ENCODE measurements around the gene NNMT.

DNA sequence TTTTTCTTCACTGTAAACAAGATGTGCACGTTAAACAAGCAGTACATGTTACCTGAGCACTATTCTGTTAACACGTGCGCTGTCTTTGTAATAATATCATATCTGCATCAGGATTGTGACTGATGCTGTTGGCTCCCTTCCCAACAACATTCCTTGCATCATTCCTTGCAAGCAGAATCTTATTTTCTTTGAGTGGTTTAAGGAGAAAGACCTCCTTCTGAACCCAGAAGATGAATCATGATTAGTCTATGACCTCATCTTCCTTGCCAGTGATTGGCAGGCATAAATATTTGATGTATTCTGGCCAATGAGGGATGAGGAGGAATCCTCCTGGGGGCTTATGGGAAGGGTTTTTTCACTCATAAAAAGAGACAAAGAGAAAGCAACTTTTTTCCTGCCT, 57.9 kb downstream of the NNMT start:
- TF ChIP-seq EZH2phosphoT487 (IDR thresholded peaks at IDR 0.05; ENCODE audit: low read length): no peak
- TF ChIP-seq CTCF (IDR thresholded peaks at IDR 0.05; ENCODE audit: low read length): no peak
